HEK293 (cell line): ENCODE results near the gene UBAC2.

Experiments
- CTCF ChIA-PET: fragments of 350-600 bp; formaldehyde crosslinking; extraction: SDS; loops from one replicate; lab custom pipeline; 2021; ENCODE audit warnings: antibody characterized with exemption; lab: Yijun Ruan, JAX
- POLR2A ChIA-PET: fragments of 300-600 bp; formaldehyde crosslinking; extraction: SDS; loops from one replicate; lab custom pipeline; 2020; ENCODE audit warnings: antibody characterized with exemption, inconsistent platforms; lab: Yijun Ruan, JAX
- H3K27ac ChIP-seq: fragments of 200-500 bp; sonication (Bioruptor generic); 2 replicates; pipeline ENCODE4 v1.5.1; 2014; ENCODE audit warnings: low read depth, low read length, control low read depth, inconsistent platforms; ENCODE audit errors: extremely low read depth
- H3K36me3 ChIP-seq, 2 experiments: fragments of 200-500 bp in 1 of 2; sonication (Bioruptor generic) in 1 of 2; 1 replicate in 1 of 2; 2 replicates in 1 of 2; pipeline ENCODE4 v1.5.1; 2014 to 2017; ENCODE audit warnings: inconsistent platforms in 2 of 2, low read length in 2 of 2; ENCODE audit not compliant: control insufficient read depth in 2 of 2, insufficient read depth in 1 of 2
- H3K4me1 ChIP-seq: fragments of 200-500 bp; sonication (Bioruptor generic); 2 replicates; pipeline ENCODE4 v1.5.1; 2014; ENCODE audit warnings: mild to moderate bottlenecking, low read length, inconsistent platforms; ENCODE audit not compliant: control insufficient read depth, insufficient read depth
- H3K4me3 ChIP-seq: 2 replicates; pipeline ENCODE4 v1.5.1; 2011; ENCODE audit warnings: low read depth, mild to moderate bottlenecking, control low read depth, low read length, moderate library complexity
- H3K9me3 ChIP-seq: fragments of 200-500 bp; sonication (Bioruptor generic); 2 replicates; pipeline ENCODE4 v1.5.1; 2014; ENCODE audit warnings: low read depth, low read length, inconsistent platforms; ENCODE audit not compliant: control insufficient read depth, insufficient read depth
- GLI4 ChIP-seq: fragments of 450-650 bp; formaldehyde crosslinking; IDR thresholded peaks from 2 replicates; pipeline ENCODE4 v1.5.1; 2016; ENCODE audit warnings: missing biosample characterization, missing genetic modification characterization
- KLF1 ChIP-seq: fragments of 450-650 bp; formaldehyde crosslinking; IDR thresholded peaks from 2 replicates; pipeline ENCODE4 v1.5.1; 2016; ENCODE audit warnings: missing biosample characterization, missing genetic modification characterization
- KLF10 ChIP-seq: fragments of 450-650 bp; IDR thresholded peaks from 2 replicates; pipeline ENCODE4 v1.5.1; 2018; ENCODE audit warnings: missing biosample characterization, mild to moderate bottlenecking, missing genetic modification characterization
- PRDM1 ChIP-seq: fragments of 450-650 bp; formaldehyde crosslinking; IDR thresholded peaks from 2 replicates; pipeline ENCODE4; 2016; ENCODE audit warnings: missing biosample characterization, missing genetic modification characterization
- REPIN1 ChIP-seq: fragments of 450-650 bp; formaldehyde crosslinking; IDR thresholded peaks from 2 replicates; pipeline ENCODE4 v1.5.1; 2017; ENCODE audit warnings: missing biosample characterization, missing genetic modification characterization, low read depth
- ZFHX2 ChIP-seq: fragments of 450-650 bp; formaldehyde crosslinking; conservative IDR thresholded peaks from 2 replicates; pipeline ENCODE4 v1.5.1; 2016; ENCODE audit warnings: missing biosample characterization, missing genetic modification characterization
- ZNF112 ChIP-seq: fragments of 450-650 bp; formaldehyde crosslinking; IDR thresholded peaks from 2 replicates; pipeline ENCODE4 v1.5.0; 2017; ENCODE audit warnings: missing biosample characterization, missing genetic modification characterization
- ZNF174 ChIP-seq: fragments of 450-650 bp; formaldehyde crosslinking; IDR thresholded peaks from 2 replicates; pipeline ENCODE4 v1.5.0; 2017; ENCODE audit warnings: missing biosample characterization, mild to moderate bottlenecking, missing genetic modification characterization
- ZNF18 ChIP-seq: fragments of 450-650 bp; formaldehyde crosslinking; IDR thresholded peaks from 2 replicates; pipeline ENCODE4 v1.5.1; 2016; ENCODE audit warnings: missing biosample characterization, missing genetic modification characterization
- ZNF239 ChIP-seq: fragments of 450-650 bp; formaldehyde crosslinking; IDR thresholded peaks from 2 replicates; pipeline ENCODE4 v1.5.1; 2016; ENCODE audit warnings: missing biosample characterization, missing genetic modification characterization
- ZNF280C ChIP-seq: fragments of 450-650 bp; formaldehyde crosslinking; IDR thresholded peaks from 2 replicates; pipeline ENCODE4 v1.5.1; 2016; ENCODE audit warnings: missing biosample characterization, missing genetic modification characterization
- ZNF501 ChIP-seq: fragments of 450-650 bp; formaldehyde crosslinking; IDR thresholded peaks from 2 replicates; pipeline ENCODE4 v1.5.1; 2016; ENCODE audit warnings: missing biosample characterization, missing genetic modification characterization
- ZNF621 ChIP-seq: fragments of 450-650 bp; formaldehyde crosslinking; IDR thresholded peaks from 2 replicates; pipeline ENCODE4 v1.5.1; 2017; ENCODE audit warnings: missing biosample characterization, missing genetic modification characterization
- ZNF626 ChIP-seq: fragments of 450-650 bp; sonication (Bioruptor Pico); formaldehyde crosslinking; IDR thresholded peaks from 2 replicates; pipeline ENCODE4 v1.5.1; 2018; ENCODE audit warnings: missing biosample characterization, missing genetic modification characterization, inconsistent platforms
- ZNF645 ChIP-seq: fragments of 450-650 bp; formaldehyde crosslinking; IDR thresholded peaks from 2 replicates; pipeline ENCODE4; 2016; ENCODE audit warnings: missing biosample characterization, missing genetic modification characterization
- ZNF701 ChIP-seq: fragments of 450-650 bp; formaldehyde crosslinking; IDR thresholded peaks from 2 replicates; pipeline ENCODE4 v1.5.1; 2016; ENCODE audit warnings: missing biosample characterization, missing genetic modification characterization
- ZNF791 ChIP-seq: fragments of 450-650 bp; formaldehyde crosslinking; IDR thresholded peaks from 2 replicates; pipeline ENCODE4 v1.5.1; 2016; ENCODE audit warnings: missing biosample characterization, missing genetic modification characterization

The UBAC2 gene

GRCh38 chr13:99350191-99350590 is 149.5 kb downstream of the UBAC2 start:
- ChIA-PET POLR2A (no interaction called here), CTCF (interaction anchor here (0.5 kb wide), 1 partner anchor 16 kb away, joined by 3 read pairs; no protein-coding TSS in a partner anchor)
- Histone ChIP-seq H3K4me3 (no peak overlapping the region), H3K36me3 (peaks cover 0 to 14% of the 10 kb centered on the region in 2 experiments; a peak in 1 of 3 replicates), H3K4me1 (no peaks in the 10 kb centered on the region), H3K9me3 (no peaks in the 10 kb centered on the region), H3K27ac (no peak overlapping the region)
- TF ChIP-seq ZNF621 (tag by site-specific recombination) (no peak), ZFHX2 (tag by site-specific recombination) (no peak), KLF10 (tag by site-specific recombination) (no peak), ZNF645 (tag by site-specific recombination) (no peak), ZNF280C (tag by site-specific recombination) (no peak), ZNF239 (tag by site-specific recombination) (no peak), ZNF701 (no peak), ZNF626 (tag by site-specific recombination) (no peak)

GRCh38 chr13:99351772-99352171 is 151.1 kb downstream of the UBAC2 start:
- H3K4me1 ChIP-seq = no peaks in the 10 kb centered on the region

GRCh38 chr13:99352351-99353245 is 151.9 kb downstream of the UBAC2 start:
- no peaks in the 10 kb centered on the region for H3K9me3 ChIP-seq
- H3K36me3 ChIP-seq = peaks cover 0 to 21% of the 10 kb centered on the region in 2 experiments; a peak in 1 of 3 replicates
- TF ChIP-seq ZNF18 (tag by site-specific recombination) (no peak), ZNF174 (no peak), ZNF112 (tag by site-specific recombination) (no peak), PRDM1 (tag by site-specific recombination) (peak; percentile 58), KLF1 (tag by site-specific recombination) (no peak), KLF10 (tag by site-specific recombination) (no peak)
- H3K4me1 ChIP-seq = no peaks in the 10 kb centered on the region
- ChIA-PET POLR2A (no interaction called here), CTCF (interaction anchor here (1.3 kb wide), 1 partner anchor 35 kb away, joined by 4 read pairs; no protein-coding TSS in a partner anchor)
- no peak overlapping the region for H3K27ac ChIP-seq
- no peak overlapping the region for H3K4me3 ChIP-seq

More at GRCh38 chr13:99351772-99352171, 151.1 kb downstream of the UBAC2 start:
- no peaks in the 10 kb centered on the region for H3K9me3 ChIP-seq
- no peak overlapping the region for H3K27ac ChIP-seq
- ChIA-PET POLR2A (interaction anchor here (0.5 kb wide), 1 partner anchor 24 kb away, joined by 4 read pairs; no protein-coding TSS in a partner anchor), CTCF (interaction anchor here (1.3 kb wide), 1 partner anchor 36 kb away, joined by 4 read pairs; no protein-coding TSS in a partner anchor)
- H3K4me3 ChIP-seq = no peak overlapping the region
- TF ChIP-seq GLI4 (tag by site-specific recombination) (no peak), ZNF791 (tag by site-specific recombination) (no peak), REPIN1 (tag by site-specific recombination) (no peak), ZNF501 (tag by site-specific recombination) (no peak)
- peaks cover 0 to 16% of the 10 kb centered on the region in 2 experiments; a peak in 1 of 3 replicates for H3K36me3 ChIP-seq
